Measurements from ENCODE around the gene B4GAT1. TPM values are rescaled to one million over a fixed set of nuclear protein-coding genes. Genes with fewer than 3 reads are reported as not detected.

B4GAT1 gene
- total RNA-seq, 2 experiments from 2014 or later: 8.5 to 9.4 TPM

- Mint-ChIP-seq H3K27ac (no peak overlapping the region), H3K27me3 (no peaks in the 10 kb centered on the region), H3K4me3 (no peak overlapping the region), H3K9me3 (no peaks in the 10 kb centered on the region), H3K36me3 (ENCODE audit: low read depth) (peaks cover 5% of the 10 kb centered on the region), H3K4me1 (peaks cover 34% of the 10 kb centered on the region)
- ChIA-PET POLR2A (no interaction called here), CTCF (interaction anchor here (0.7 to 2.1 kb wide), 7 partner anchors 8 to 110 kb away, joined by 3 to 6 read pairs (median 3); no protein-coding TSS in a partner anchor)
- no peak for DNase-seq
Measured at GRCh38 chr11:66332371-66333219, 14.8 kb downstream of the B4GAT1 start.

- CTCF ChIA-PET: interaction anchor here (0.8 to 2.1 kb wide), 7 partner anchors 8 to 109 kb away, joined by 3 to 6 read pairs (median 3); no protein-coding TSS in a partner anchor
- no peaks in the 10 kb centered on the region for H3K9me3 Mint-ChIP-seq
- H3K27ac Mint-ChIP-seq: no peak overlapping the region
- no peak overlapping the region for H3K4me3 Mint-ChIP-seq
- no peaks in the 10 kb centered on the region for H3K27me3 Mint-ChIP-seq
- POLR2A ChIA-PET: no interaction called here
- no peak for DNase-seq
- H3K4me1 Mint-ChIP-seq: peaks cover 31% of the 10 kb centered on the region
- no peaks in the 10 kb centered on the region for H3K36me3 Mint-ChIP-seq (ENCODE audit: low read depth)
Measured at GRCh38 chr11:66331542-66332370, 15.7 kb downstream of the B4GAT1 start.

- Mint-ChIP-seq H3K36me3 (ENCODE audit: low read depth) (no peaks in the 10 kb centered on the region), H3K9me3 (no peaks in the 10 kb centered on the region), H3K27me3 (no peaks in the 10 kb centered on the region), H3K27ac (no peak overlapping the region), H3K4me3 (no peak overlapping the region), H3K4me1 (peaks cover 31% of the 10 kb centered on the region)
- CTCF ChIA-PET: interaction anchor here (0.8 to 2.6 kb wide), 6 partner anchors 9 to 108 kb away, joined by 3 to 17 read pairs (median 4); partner anchors contain the start of gene CD248
- POLR2A ChIA-PET: no interaction called here
- no peak for DNase-seq
Measured at GRCh38 chr11:66330931-66331330, 16.5 kb downstream of the B4GAT1 start.

- no peak for DNase-seq
- Mint-ChIP-seq H3K9me3 (no peaks in the 10 kb centered on the region), H3K4me1 (peaks cover 46% of the 10 kb centered on the region), H3K27me3 (no peaks in the 10 kb centered on the region), H3K36me3 (ENCODE audit: low read depth) (no peaks in the 10 kb centered on the region), H3K4me3 (no peak overlapping the region), H3K27ac (no peak overlapping the region)
- CTCF ChIA-PET: interaction anchor here (0.8 to 2.6 kb wide), 6 partner anchors 12 to 57 kb away, joined by 3 to 17 read pairs (median 4); partner anchors contain the start of gene CD248
- POLR2A ChIA-PET: no interaction called here
Measured at GRCh38 chr11:66329165-66329673, 18.2 kb downstream of the B4GAT1 start.

GRCh38 chr11:66328302-66329144 lies 18.9 kb downstream of the B4GAT1 start:
- ChIA-PET POLR2A (no interaction called here), CTCF (interaction anchor here (0.8 to 2.6 kb wide), 4 partner anchors 11 to 58 kb away, joined by 3 to 17 read pairs (median 4); partner anchors contain the start of gene CD248)
- peak; percentile 79 for DNase-seq
- Mint-ChIP-seq H3K4me3 (no peak overlapping the region), H3K27me3 (no peaks in the 10 kb centered on the region), H3K27ac (peak overlapping the region; percentile 86), H3K4me1 (peaks cover 50% of the 10 kb centered on the region), H3K9me3 (no peaks in the 10 kb centered on the region), H3K36me3 (ENCODE audit: low read depth) (no peaks in the 10 kb centered on the region)

GRCh38 chr11:66328031-66328301 lies 19.5 kb downstream of the B4GAT1 start:
- Mint-ChIP-seq H3K27ac (peak overlapping the region; percentile 86), H3K4me1 (peaks cover 51% of the 10 kb centered on the region), H3K27me3 (no peaks in the 10 kb centered on the region), H3K36me3 (ENCODE audit: low read depth) (no peaks in the 10 kb centered on the region), H3K9me3 (no peaks in the 10 kb centered on the region), H3K4me3 (no peak overlapping the region)
- ChIA-PET CTCF (no interaction called here), POLR2A (no interaction called here)
- DNase-seq: peak; percentile 29

GRCh38 chr11:66327171-66328030 lies 20.0 kb downstream of the B4GAT1 start:
- H3K27me3 Mint-ChIP-seq: no peaks in the 10 kb centered on the region
- H3K9me3 Mint-ChIP-seq: no peaks in the 10 kb centered on the region
- CTCF ChIA-PET: interaction anchor here (0.8 to 1.6 kb wide), 5 partner anchors 15 to 61 kb away, joined by 3 to 4 read pairs (median 3); no protein-coding TSS in a partner anchor
- DNase-seq: no peak
- H3K4me1 Mint-ChIP-seq: peaks cover 55% of the 10 kb centered on the region
- H3K4me3 Mint-ChIP-seq: no peak overlapping the region
- POLR2A ChIA-PET: no interaction called here
- peak overlapping the region; percentile 86 for H3K27ac Mint-ChIP-seq
- H3K36me3 Mint-ChIP-seq (ENCODE audit: low read depth): no peaks in the 10 kb centered on the region

GRCh38 chr11:66326261-66327111 lies 20.9 kb downstream of the B4GAT1 start:
- H3K4me3 Mint-ChIP-seq: peak overlapping the region; percentile 15
- H3K27me3 Mint-ChIP-seq: no peaks in the 10 kb centered on the region
- CTCF ChIA-PET: interaction anchor here (0.8 to 1.6 kb wide), 5 partner anchors 14 to 62 kb away, joined by 3 to 4 read pairs (median 3); no protein-coding TSS in a partner anchor
- H3K4me1 Mint-ChIP-seq: peaks cover 59% of the 10 kb centered on the region
- H3K27ac Mint-ChIP-seq: peak overlapping the region; percentile 88
- POLR2A ChIA-PET: no interaction called here
- H3K36me3 Mint-ChIP-seq (ENCODE audit: low read depth): no peaks in the 10 kb centered on the region
- no peaks in the 10 kb centered on the region for H3K9me3 Mint-ChIP-seq
- peak; percentile 66 for DNase-seq

GRCh38 chr11:66325263-66325671 lies 22.2 kb downstream of the B4GAT1 start:
- CTCF ChIA-PET: interaction anchor here (1.2 to 1.6 kb wide), 2 partner anchors 13 to 14 kb away, joined by 4 to 5 read pairs; no protein-coding TSS in a partner anchor
- Mint-ChIP-seq H3K27me3 (no peaks in the 10 kb centered on the region), H3K36me3 (ENCODE audit: low read depth) (peaks cover 4% of the 10 kb centered on the region), H3K27ac (peak overlapping the region; percentile 88), H3K4me3 (no peak overlapping the region), H3K4me1 (peaks cover 62% of the 10 kb centered on the region), H3K9me3 (peaks cover 1% of the 10 kb centered on the region)
- no peak for DNase-seq
- POLR2A ChIA-PET: no interaction called here

- Mint-ChIP-seq H3K36me3 (ENCODE audit: low read depth) (peaks cover 8% of the 10 kb centered on the region), H3K27me3 (no peaks in the 10 kb centered on the region), H3K4me1 (peaks cover 67% of the 10 kb centered on the region), H3K4me3 (no peak overlapping the region), H3K9me3 (peaks cover 6% of the 10 kb centered on the region), H3K27ac (peak overlapping the region; percentile 71)
- ChIA-PET CTCF (interaction anchor here (0.6 to 1.6 kb wide), 3 partner anchors 12 to 293 kb away, joined by 3 to 5 read pairs (median 4); no protein-coding TSS in a partner anchor), POLR2A (no interaction called here)
- DNase-seq: no peak
Measured at GRCh38 chr11:66324664-66325063, 22.8 kb downstream of the B4GAT1 start.

- peaks cover 6% of the 10 kb centered on the region for H3K9me3 Mint-ChIP-seq
- H3K27me3 Mint-ChIP-seq: no peaks in the 10 kb centered on the region
- H3K4me1 Mint-ChIP-seq: peaks cover 71% of the 10 kb centered on the region
- no peak overlapping the region for H3K27ac Mint-ChIP-seq
- no peak overlapping the region for H3K4me3 Mint-ChIP-seq
- POLR2A ChIA-PET: no interaction called here
- CTCF ChIA-PET: interaction anchor here (0.6 to 1.6 kb wide), 2 partner anchors 11 to 292 kb away, joined by 3 to 5 read pairs; no protein-coding TSS in a partner anchor
- no peak for DNase-seq
- H3K36me3 Mint-ChIP-seq (ENCODE audit: low read depth): peaks cover 10% of the 10 kb centered on the region
Measured at GRCh38 chr11:66323684-66324083, 23.7 kb downstream of the B4GAT1 start.

Measured in activated CD4-positive, alpha-beta T cell treated with anti-CD3 and anti-CD28 coated beads, Interleukin-2, amount 10 ng/mL, durations not matched to agents 7 days and 5 days (primary cell).